H4 (cell line): ENCODE measurements around the gene NFATC3. TPM values are rescaled to one million over a fixed set of nuclear protein-coding genes. Genes with fewer than 3 reads are reported as not detected.

Experiments
- DNase-seq: peaks from one replicate; pipeline ENCODE4 v3.0.0-alpha.2; 2015; ENCODE audit warnings: low spot score
- total RNA-seq: library from RNA; depleted of rRNA; stranded (reverse); fragments of >200 nt; shearing (Covaris generic); gene quantifications from 2 replicates; pipeline ENCODE4 v1.2.3, GENCODE V29; 2014; rRNA removed

NFATC3 gene
- total RNA-seq, 1 experiment from 2014 or later: 24.9 TPM

- no peak for DNase-seq
These were observed 187.5 kb downstream of the NFATC3 start for GRCh38 chr16:68272507-68273209.

GRCh38 chr16:68273459-68273858, 188.3 kb downstream of the NFATC3 start:
- DNase-seq: no peak

GRCh38 chr16:68273896-68274295, 188.7 kb downstream of the NFATC3 start:
- no peak for DNase-seq

GRCh38 chr16:68274441-68274840, 189.3 kb downstream of the NFATC3 start:
- no peak for DNase-seq

- DNase-seq: no peak
These were observed 190.5 kb downstream of the NFATC3 start for GRCh38 chr16:68275611-68276191.

GRCh38 chr16:68276223-68276622, 191.1 kb downstream of the NFATC3 start:
- no peak for DNase-seq

Other genes starting within 250 kb of the NFATC3 start
- 39.5 and 43.7 TPM in 2 replicates for gene THAP11, start 243.1 kb upstream of the NFATC3 start, total RNA-seq
- gene NUTF2, start 238.4 kb upstream of the NFATC3 start, total RNA-seq: 95.0 and 256 TPM in 2 replicates
- 12.0 and 20.8 TPM in 2 replicates for gene CENPT, start 237.7 kb upstream of the NFATC3 start, total RNA-seq
- 28.3 and 35.3 TPM in 2 replicates for gene EDC4, start 212.3 kb upstream of the NFATC3 start, total RNA-seq
- not detected in 2 replicates for gene NRN1L, start 200.5 kb upstream of the NFATC3 start, total RNA-seq
- 7.7 and 8.1 TPM in 2 replicates for gene PSKH1, start 192.1 kb upstream of the NFATC3 start, total RNA-seq
- gene CTRL, start 153.5 kb upstream of the NFATC3 start, total RNA-seq: 0.25 TPM in 1 of 2 replicates, not detected in the other
- 48.7 and 65.7 TPM in 2 replicates for gene PSMB10, start 148.5 kb upstream of the NFATC3 start, total RNA-seq
- 1.1 TPM in 1 of 2 replicates, not detected in the other for gene LCAT, start 141.2 kb upstream of the NFATC3 start, total RNA-seq
- gene SLC12A4, start 116.7 kb upstream of the NFATC3 start, total RNA-seq: 9.3 and 13.9 TPM in 2 replicates
- gene DPEP3, start 104.9 kb upstream of the NFATC3 start, total RNA-seq: not detected in 2 replicates
- gene DPEP2, start 85.9 kb upstream of the NFATC3 start, total RNA-seq: not detected in 2 replicates
- not detected in 2 replicates for gene DPEP2NB, start 69.5 kb upstream of the NFATC3 start, total RNA-seq
- 15.1 and 19.6 TPM in 2 replicates for gene DDX28, start 62.1 kb upstream of the NFATC3 start, total RNA-seq
- 23.6 and 25.3 TPM in 2 replicates for gene DUS2, start 62.1 kb upstream of the NFATC3 start, total RNA-seq
- gene ESRP2, start 150.8 kb downstream of the NFATC3 start, total RNA-seq: 0.21 TPM in 1 of 2 replicates, not detected in the other
- gene PLA2G15, start 160.0 kb downstream of the NFATC3 start, total RNA-seq: 14.8 and 22.1 TPM in 2 replicates
- 16.7 and 20.7 TPM in 2 replicates for gene SLC7A6, start 179.2 kb downstream of the NFATC3 start, total RNA-seq
- 7.3 and 8.1 TPM in 2 replicates for gene SLC7A6OS, start 225.6 kb downstream of the NFATC3 start, total RNA-seq
- 37.5 and 50.1 TPM in 2 replicates for gene PRMT7, start 225.6 kb downstream of the NFATC3 start, total RNA-seq